GM23248 (cell line): Measurements from ENCODE around the gene ANKRD29.

Experiments used
- EZH2 ChIP-seq: fragments of 200-600 bp; sonication (generic); IDR thresholded peaks from 2 replicates; pipeline ENCODE4 v1.6.1; 2018; ENCODE audit warnings: antibody characterized with exemption, mild to moderate bottlenecking; ENCODE audit not compliant: insufficient read depth, poor library complexity, severe bottlenecking
- EZH2phosphoT487 ChIP-seq: fragments of 200-600 bp; sonication (generic); IDR thresholded peaks from 2 replicates; pipeline ENCODE4 v1.6.1; 2018; ENCODE audit warnings: antibody characterized with exemption, moderate library complexity, mild to moderate bottlenecking, low read depth; ENCODE audit not compliant: insufficient read depth

GRCh38 chr18:23574611-23575308 is 88.0 kb downstream of the ANKRD29 start:
- no peak for TF ChIP-seq EZH2
- TF ChIP-seq EZH2phosphoT487, result no peak
